ENCODE results near the gene C4orf54.

DNA sequence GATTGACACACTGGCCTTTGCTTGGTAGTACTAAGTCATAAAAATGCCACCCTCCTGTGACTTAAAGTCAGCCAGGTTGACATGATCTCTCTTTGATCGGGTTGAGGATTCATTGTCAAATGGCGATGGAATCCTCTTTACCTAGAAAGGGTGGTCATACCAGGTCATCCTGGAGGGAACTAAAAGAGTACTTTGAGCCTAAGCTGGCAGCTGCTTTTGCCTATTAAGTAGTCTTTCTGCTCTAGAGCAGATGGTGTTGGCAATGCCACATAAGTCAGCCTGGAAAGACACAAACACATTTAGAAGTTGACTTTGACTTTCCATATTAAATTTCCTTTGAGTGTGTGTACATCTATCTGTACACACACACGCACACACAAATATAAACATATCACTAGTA, 39.2 kb upstream of the C4orf54 start:
- TF ChIP-seq, protein P1, sequence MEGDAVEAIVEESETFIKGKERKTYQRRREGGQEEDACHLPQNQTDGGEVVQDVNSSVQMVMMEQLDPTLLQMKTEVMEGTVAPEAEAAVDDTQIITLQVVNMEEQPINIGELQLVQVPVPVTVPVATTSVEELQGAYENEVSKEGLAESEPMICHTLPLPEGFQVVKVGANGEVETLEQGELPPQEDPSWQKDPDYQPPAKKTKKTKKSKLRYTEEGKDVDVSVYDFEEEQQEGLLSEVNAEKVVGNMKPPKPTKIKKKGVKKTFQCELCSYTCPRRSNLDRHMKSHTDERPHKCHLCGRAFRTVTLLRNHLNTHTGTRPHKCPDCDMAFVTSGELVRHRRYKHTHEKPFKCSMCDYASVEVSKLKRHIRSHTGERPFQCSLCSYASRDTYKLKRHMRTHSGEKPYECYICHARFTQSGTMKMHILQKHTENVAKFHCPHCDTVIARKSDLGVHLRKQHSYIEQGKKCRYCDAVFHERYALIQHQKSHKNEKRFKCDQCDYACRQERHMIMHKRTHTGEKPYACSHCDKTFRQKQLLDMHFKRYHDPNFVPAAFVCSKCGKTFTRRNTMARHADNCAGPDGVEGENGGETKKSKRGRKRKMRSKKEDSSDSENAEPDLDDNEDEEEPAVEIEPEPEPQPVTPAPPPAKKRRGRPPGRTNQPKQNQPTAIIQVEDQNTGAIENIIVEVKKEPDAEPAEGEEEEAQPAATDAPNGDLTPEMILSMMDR (IDR thresholded peaks at IDR 0.05) = no peak
- no peak for TF ChIP-seq POLR2A (IDR thresholded peaks at IDR 0.05)

Data from uterus (tissue), 2 donors.